ENCODE data around the gene TRNT1.

TRNT1 gene

GRCh38 chr3:3126477-3127431 lies at the start of gene TRNT1:
Gene TRNT1, plus strand, starts transcription at chr3:3126940. Its CDS starts 2,101 bp downstream, at chr3:3129041.
- peak; percentile 84 for DNase-seq

GRCh38 chr3:3080309-3080708 lies 46.4 kb upstream of the TRNT1 start:
- no peak for DNase-seq

GRCh38 chr3:3081381-3082233 lies 45.1 kb upstream of the TRNT1 start:
- DNase-seq, result no peak

- no peak for DNase-seq
Observed at GRCh38 chr3:3082234-3082924, 44.4 kb upstream of the TRNT1 start.

GRCh38 chr3:3084890-3085289 lies 41.9 kb upstream of the TRNT1 start:
- DNase-seq, result no peak

- DNase-seq, result no peak
Observed at GRCh38 chr3:3085782-3086181, 41.0 kb upstream of the TRNT1 start.

- DNase-seq, result no peak
Observed at GRCh38 chr3:3086239-3086638, 40.5 kb upstream of the TRNT1 start.

GRCh38 chr3:3087279-3087678 lies 39.5 kb upstream of the TRNT1 start:
- DNase-seq, result no peak

GRCh38 chr3:3087716-3088465 lies 38.8 kb upstream of the TRNT1 start:
- no peak for DNase-seq

- DNase-seq, result no peak
Observed at GRCh38 chr3:3089017-3089416, 37.7 kb upstream of the TRNT1 start.

GRCh38 chr3:3097958-3098357 lies 28.8 kb upstream of the TRNT1 start:
- DNase-seq, result no peak

GRCh38 chr3:3101660-3102458 lies 24.9 kb upstream of the TRNT1 start:
- DNase-seq, result no peak

GRCh38 chr3:3102751-3103150 lies 24.0 kb upstream of the TRNT1 start:
- no peak for DNase-seq

GRCh38 chr3:3105246-3105645 lies 21.5 kb upstream of the TRNT1 start:
- DNase-seq, result no peak

- no peak for DNase-seq
Observed at GRCh38 chr3:3105815-3106214, 20.9 kb upstream of the TRNT1 start.

- DNase-seq, result no peak
Observed at GRCh38 chr3:3107181-3107580, 19.6 kb upstream of the TRNT1 start.

GRCh38 chr3:3107858-3108257 lies 18.9 kb upstream of the TRNT1 start:
- DNase-seq, result no peak

GRCh38 chr3:3109407-3110298 lies 17.1 kb upstream of the TRNT1 start:
- DNase-seq, result no peak

- DNase-seq, result no peak
Observed at GRCh38 chr3:3110299-3110630, 16.5 kb upstream of the TRNT1 start, which contains the start of gene IL5RA. Gene IL5RA, minus strand, starts transcription at chr3:3110374. Its CDS starts 5,390 bp downstream, at chr3:3104984.

GRCh38 chr3:3110749-3111361 lies 15.9 kb upstream of the TRNT1 start:
- no peak for DNase-seq
